Urinary bladder (tissue), 4 donors: ENCODE results near the gene CSNK2A2. TPM values are rescaled to one million over a fixed set of nuclear protein-coding genes. Genes with fewer than 3 reads are reported as not detected.
A peak's percentile ranks its signal among the peaks of the same experiment; 100 is the strongest.

Source experiments
- DNase-seq: peaks from one replicate; pipeline ENCODE4 v3.0.0-alpha.2; 2015; ENCODE audit errors: extremely low spot score
- H3K27ac ChIP-seq: one replicate; pipeline ENCODE4 v1.5.1; 2013; ENCODE audit warnings: low read depth, mild to moderate bottlenecking, moderate library complexity
- H3K36me3 ChIP-seq: one replicate; pipeline ENCODE4 v1.6.1; 2013; ENCODE audit warnings: mild to moderate bottlenecking, moderate library complexity; ENCODE audit not compliant: insufficient read depth
- H3K4me1 ChIP-seq: one replicate; pipeline ENCODE4 v1.6.1; 2013; ENCODE audit warnings: mild to moderate bottlenecking, moderate library complexity; ENCODE audit not compliant: insufficient read depth
- H3K4me3 ChIP-seq: one replicate; pipeline ENCODE4 v1.5.1; 2013; ENCODE audit warnings: low read depth, low read length
- WGBS: extraction: QIAGEN DNeasy Blood & Tissue Kit; methylation state at CpG from one replicate; pipeline ENCODE4 v1.1.7; 2013; 5-methylcytosine and 5-hydroxymethylcytosine counted together
- polyA plus RNA-seq: library from polyadenylated mRNA; stranded (reverse); fragments of 200-250 nt; gene quantifications from one replicate; pipeline ENCODE4 v1.2.3, GENCODE V29; 2013
- total RNA-seq: library from RNA; depleted of rRNA; stranded (reverse); fragments of >200 nt; gene quantifications from one replicate; pipeline ENCODE4 v1.2.3, GENCODE V29; 2014
- donor health status: healthy with polysubstance abuse.
- donor health status: healthy.

The CSNK2A2 gene
- total RNA-seq (35.8 TPM), polyA plus RNA-seq (35.4 TPM)

DNA sequence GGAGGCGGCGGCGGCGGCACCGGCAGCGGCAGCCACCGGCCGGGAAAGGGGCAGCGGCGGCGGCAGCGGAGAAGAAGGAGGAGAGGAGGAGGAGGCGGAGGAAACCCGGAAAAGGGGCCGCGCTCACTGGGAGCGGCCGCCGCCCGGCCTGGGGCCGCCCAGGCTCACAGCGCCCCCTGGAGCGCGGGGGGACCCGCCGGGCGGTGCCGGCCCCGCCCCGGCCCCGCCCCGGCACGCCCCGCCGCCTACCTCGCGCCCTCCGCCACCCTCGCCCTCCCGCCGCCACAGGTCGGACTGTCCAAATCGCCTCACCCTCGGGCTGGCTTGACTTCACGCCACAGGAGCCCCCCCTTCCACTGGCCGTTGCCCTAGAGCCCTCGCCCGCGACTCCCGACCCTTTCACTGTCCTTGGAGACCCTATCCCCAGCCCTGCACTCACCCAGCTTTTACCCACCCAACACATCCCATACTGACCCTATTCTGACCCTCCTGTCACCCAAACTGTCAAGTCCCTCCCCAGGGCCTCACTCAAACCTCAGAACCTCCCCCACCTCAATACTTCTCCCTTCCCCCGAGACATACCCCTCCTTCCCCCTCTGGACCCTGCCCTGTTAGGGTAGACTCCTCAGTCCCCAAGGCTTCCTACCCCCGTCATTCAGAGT is at the start of gene CSNK2A2:
CSNK2A2 (minus strand) TSS at position 85 of the 662 bp plus-strand sequence. CDS start 370 bp downstream, outside the sequence.
- Histone ChIP-seq H3K4me3 (peak within 1 kb of the TSS; percentile 100), H3K4me1 (no peaks in the 10 kb centered on the region), H3K27ac (no peak within 1 kb of the TSS), H3K36me3 (peaks cover 5% of the 10 kb centered on the region)
- WGBS, result 2% methylated on average over 39 of the region's 52 CpGs
- DNase-seq, result no peak

DNA sequence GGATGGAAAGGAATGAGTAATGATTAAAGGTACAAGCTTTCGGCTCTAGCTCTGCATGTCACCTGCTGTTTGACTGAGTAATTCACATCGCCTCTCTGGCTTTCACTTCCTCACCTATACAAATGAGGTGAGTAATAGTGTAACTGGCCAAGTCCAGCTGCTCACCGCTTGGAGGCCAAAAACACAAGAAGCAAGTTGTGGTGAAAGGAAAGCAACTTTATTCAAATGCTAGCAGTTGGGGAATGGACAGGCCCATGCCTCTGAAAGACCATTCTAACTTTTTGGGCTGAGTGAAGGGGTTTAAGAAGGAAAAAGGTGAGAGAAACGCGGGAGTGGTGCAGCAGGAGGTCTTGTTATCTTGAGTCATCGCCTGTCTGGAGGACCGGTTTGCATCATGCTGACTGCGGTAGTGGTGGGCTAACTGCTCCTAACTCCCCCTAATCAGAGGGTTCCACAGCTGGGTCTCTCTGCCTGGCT is 45.7 kb upstream of the CSNK2A2 start:
- 44% methylated on average over 8 of the region's 8 CpGs for WGBS
- no peak for DNase-seq
- Histone ChIP-seq H3K36me3 (no peaks in the 10 kb centered on the region), H3K4me3 (no peak overlapping the region), H3K4me1 (no peaks in the 10 kb centered on the region), H3K27ac (no peak overlapping the region)

DNA sequence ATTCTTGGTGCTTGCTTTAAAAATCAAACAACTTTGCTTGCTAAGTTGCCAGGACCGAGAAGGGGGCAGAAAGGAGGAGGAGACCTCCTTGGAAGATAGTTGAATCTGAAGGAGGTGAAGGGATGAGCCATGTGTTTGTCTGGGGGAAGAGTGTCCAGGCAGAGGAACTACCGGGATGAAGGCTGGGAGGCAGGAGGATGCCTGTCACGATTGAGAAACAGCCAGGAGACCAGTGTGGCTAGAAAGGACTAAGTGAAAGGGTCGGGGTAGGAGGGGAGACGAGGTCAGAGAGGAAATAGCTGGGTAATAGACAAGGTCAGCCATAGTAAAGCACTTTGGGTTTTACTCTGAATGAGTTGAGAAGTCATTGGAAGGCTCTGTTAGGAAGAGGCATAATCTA is 38.9 kb upstream of the CSNK2A2 start:
- Histone ChIP-seq H3K4me3 (no peak overlapping the region), H3K27ac (no peak overlapping the region), H3K4me1 (no peaks in the 10 kb centered on the region), H3K36me3 (no peaks in the 10 kb centered on the region)
- no peak for DNase-seq
- 10% methylated on average over 5 of the region's 5 CpGs for WGBS

DNA sequence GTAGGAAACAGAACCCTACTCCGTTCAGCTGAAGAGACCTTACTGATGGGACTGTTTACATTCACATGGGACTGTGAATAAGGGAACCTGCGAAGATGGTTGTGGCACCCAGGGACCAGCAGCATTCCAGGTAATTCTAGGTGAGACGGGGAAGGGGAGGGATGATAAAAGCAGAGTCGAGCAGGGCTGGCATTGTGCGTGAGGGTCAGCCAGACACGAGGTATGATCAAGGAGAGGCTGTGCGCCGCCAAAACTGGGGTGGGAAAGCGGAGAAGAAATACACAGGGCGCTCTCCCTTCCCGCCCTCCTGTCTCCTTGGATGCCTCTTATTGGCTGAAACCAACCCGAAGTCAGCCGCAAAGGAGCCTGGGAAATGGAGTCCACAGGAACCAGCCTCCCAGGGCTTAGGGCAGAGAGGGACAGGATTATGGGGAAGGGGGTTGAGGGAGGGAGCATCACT is 38.4 kb upstream of the CSNK2A2 start:
- H3K4me1 ChIP-seq, result no peaks in the 10 kb centered on the region
- H3K36me3 ChIP-seq, result no peaks in the 10 kb centered on the region
- WGBS, result under 1% methylated on average over 13 of the region's 13 CpGs
- DNase-seq, result peak; percentile 33
- H3K27ac ChIP-seq, result no peak overlapping the region
- H3K4me3 ChIP-seq, result peak overlapping the region; percentile 21

DNA sequence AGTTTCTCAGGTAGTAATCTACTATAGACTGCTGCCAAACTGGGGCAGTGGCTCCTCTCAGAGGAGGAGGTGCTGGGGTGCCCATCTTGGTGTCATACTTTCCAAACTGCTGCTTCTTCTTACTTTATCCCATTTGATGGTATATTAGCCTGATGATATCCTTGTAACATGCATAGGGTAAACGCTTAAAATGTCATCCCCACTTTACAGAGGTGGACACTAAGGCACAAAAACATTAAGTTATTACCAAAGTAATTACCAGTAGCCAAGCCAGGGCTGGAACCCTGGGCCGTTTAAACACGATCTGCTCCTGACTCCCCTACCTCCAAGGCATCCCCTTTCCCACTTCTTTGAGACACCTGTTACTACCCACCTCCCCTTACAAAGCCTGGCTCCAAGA is 37.8 kb upstream of the CSNK2A2 start:
- H3K4me3 ChIP-seq, result no peak overlapping the region
- WGBS, result 36% methylated on average over 3 of the region's 3 CpGs
- no peak overlapping the region for H3K27ac ChIP-seq
- H3K4me1 ChIP-seq, result no peaks in the 10 kb centered on the region
- no peaks in the 10 kb centered on the region for H3K36me3 ChIP-seq
- no peak for DNase-seq

DNA sequence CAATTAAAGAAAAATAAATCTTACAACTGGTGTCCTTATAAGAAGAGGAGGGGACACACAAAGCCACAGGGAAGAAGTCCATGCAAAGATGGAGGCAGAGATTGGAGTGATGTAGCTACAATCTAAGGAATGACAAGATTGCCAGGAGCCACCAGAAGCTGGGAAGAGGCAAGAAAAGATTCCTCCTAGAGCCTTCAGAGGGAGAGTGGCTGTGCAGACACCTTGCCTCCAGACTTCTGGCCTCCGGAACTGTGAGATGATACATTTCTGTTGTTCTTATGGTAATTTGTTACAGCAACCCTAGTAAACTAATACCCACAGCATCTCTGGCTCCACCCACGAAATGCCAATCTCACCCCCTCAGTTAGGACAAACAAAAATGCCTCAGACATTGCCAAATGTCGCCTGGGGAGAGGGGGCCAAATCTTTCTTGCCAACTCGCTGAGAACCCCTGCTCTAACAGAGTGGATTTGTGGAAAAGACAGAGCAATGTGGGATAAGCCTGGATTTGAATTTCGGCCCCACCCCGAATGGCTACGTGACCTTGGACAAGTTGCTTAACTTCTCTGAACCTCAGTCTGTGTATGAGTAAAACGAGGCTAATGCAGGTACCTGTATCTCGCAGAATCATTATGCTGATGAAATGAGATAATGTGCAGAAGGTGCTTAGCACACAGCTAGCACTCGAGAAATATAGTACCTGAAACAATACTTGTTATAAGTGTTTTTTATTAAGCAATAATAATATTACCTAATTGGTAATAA is 37.1 kb upstream of the CSNK2A2 start:
- Histone ChIP-seq H3K27ac (no peak overlapping the region), H3K4me3 (no peak overlapping the region), H3K4me1 (no peaks in the 10 kb centered on the region), H3K36me3 (no peaks in the 10 kb centered on the region)
- WGBS, result 73% methylated on average over 10 of the region's 10 CpGs
- DNase-seq, result no peak

DNA sequence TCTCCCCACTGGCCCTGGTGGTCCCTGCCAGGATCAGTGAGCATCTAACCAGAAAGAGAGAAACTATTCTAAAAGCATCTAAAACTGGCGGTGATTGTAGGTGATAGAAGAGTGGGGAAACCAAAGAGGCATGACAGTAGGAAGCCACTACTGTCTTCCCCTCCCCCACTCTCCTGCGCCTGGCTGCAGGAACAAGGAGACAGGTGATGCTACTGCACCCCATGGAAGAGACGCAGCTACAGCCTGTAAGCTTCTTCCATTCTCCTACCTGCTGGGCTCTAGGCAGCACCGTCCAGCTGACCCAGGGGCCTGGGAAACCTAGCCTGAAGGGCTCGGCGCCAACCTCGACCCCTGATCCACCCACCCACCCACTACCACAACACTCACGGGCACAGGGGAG is 32.4 kb upstream of the CSNK2A2 start:
- H3K36me3 ChIP-seq, result no peaks in the 10 kb centered on the region
- WGBS, result 74% methylated on average over 8 of the region's 8 CpGs
- no peak overlapping the region for H3K4me3 ChIP-seq
- no peaks in the 10 kb centered on the region for H3K4me1 ChIP-seq
- DNase-seq, result no peak
- H3K27ac ChIP-seq, result no peak overlapping the region

DNA sequence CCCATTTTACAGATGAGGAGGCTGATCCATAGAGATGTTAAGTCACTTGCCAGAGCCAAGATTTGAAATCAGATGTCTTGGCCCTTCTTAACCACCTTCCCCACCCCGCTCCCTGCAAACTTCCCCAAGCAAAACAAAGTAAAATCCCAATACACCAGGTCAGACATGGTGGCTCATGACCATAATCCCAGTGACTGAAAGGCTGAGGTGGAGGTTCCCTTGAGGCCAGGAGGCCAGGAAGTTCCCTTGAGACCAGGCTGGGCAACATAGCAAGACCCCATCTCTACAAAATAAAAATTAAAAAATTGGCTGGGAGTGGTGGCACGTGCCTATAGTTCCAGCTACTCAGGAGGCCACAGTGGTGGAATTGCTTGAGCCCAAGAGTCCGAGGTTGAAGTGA is 28.9 kb upstream of the CSNK2A2 start:
- WGBS, result 94% methylated on average over 3 of the region's 3 CpGs
- H3K4me1 ChIP-seq, result no peaks in the 10 kb centered on the region
- no peaks in the 10 kb centered on the region for H3K36me3 ChIP-seq
- H3K27ac ChIP-seq, result no peak overlapping the region
- H3K4me3 ChIP-seq, result no peak overlapping the region
- no peak for DNase-seq

DNA sequence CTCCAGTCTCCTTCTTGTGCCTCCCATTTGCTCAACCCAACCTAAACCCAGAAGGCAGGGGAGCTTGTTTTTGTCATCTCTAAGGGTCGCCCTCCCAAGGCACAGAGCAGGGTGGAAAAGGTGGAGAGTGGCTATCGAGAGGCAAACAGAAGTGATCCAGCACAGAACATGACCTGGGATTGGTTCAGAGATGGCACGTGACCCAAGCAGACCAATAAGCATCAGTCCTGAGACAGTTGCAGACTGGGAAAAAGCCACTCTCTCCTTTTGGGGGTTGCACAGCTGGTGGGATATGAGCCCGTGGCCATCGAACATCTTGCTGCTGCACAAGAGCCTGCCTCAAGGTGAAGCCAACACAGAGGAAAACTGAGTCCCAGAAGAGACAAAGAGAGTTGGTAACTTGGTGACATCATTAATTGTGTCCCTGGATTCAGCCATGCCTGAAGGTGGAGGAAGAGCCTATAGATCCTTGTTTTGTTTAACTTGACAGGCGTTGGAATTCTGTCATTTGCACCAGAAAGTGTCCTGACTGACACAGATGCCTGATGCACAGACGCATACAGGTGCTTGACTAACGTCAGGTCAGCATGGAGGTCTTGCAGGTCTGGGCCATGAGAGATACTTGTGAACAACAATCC is 28.2 kb upstream of the CSNK2A2 start:
- WGBS, result 77% methylated on average over 8 of the region's 8 CpGs
- DNase-seq, result no peak
- Histone ChIP-seq H3K36me3 (no peaks in the 10 kb centered on the region), H3K4me1 (no peaks in the 10 kb centered on the region), H3K4me3 (no peak overlapping the region), H3K27ac (no peak overlapping the region)

DNA sequence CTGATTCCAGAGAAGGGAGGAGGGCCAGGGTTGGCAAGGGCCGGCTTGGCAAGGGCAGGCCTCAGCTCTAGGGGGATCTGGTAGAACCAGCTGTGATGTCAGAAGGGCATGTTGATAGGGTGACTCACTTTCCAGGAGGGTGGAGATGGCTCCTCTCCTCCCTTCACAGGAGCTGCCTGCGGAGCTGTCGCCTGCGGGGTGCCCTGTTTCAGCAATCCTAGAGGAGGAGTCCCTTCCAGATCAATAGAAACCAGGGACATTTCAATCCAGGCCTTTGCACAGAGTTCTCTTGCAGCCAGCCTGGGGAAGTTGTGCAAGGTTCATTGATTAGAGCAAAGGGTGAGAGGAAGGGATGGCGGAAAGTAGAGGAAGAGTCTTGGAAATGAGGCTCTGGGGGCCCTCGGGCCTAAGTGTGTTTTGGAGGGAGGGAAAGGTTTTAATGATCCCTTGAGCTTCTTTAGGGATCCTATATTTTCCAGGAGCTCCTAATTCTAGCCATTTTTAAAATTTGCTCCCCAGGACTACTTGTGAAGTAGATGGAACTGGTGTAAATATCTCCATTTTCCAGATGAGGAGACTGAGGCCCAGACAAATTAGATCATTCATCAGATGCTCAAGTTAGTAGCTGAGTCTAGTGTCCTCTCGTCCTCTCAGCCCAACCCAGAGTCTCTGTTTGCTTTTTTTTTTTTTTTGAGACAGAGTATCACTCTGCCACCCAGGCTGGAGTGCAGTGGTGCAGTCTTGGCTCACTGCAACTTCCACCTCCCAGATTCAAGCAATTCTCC is 24.8 kb upstream of the CSNK2A2 start:
- WGBS, result 70% methylated on average over 7 of the region's 7 CpGs
- no peak overlapping the region for H3K4me3 ChIP-seq
- no peaks in the 10 kb centered on the region for H3K4me1 ChIP-seq
- no peak overlapping the region for H3K27ac ChIP-seq
- no peak for DNase-seq
- no peaks in the 10 kb centered on the region for H3K36me3 ChIP-seq

DNA sequence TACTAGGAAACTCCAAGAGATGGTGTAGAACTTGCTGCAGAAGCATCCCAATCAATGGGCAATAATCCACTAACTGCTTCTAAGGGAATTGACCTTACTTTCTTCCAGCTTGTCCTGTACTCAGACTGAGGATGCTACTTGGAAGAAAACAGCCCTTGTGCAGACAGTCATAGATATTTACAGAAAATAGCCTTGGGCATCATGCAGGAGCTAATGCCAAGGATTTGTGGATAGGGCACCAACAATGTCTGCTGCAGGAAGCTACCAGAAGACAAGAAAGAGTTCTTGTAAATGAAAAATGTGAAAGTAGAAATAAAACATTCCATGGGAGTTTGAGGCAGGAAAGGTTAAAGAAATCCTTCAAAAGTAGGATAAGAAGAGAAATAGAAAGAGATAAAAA is 21.5 kb upstream of the CSNK2A2 start:
- no peak for DNase-seq
- H3K27ac ChIP-seq, result no peak overlapping the region
- no peak overlapping the region for H3K4me3 ChIP-seq
- H3K4me1 ChIP-seq, result no peaks in the 10 kb centered on the region
- no peaks in the 10 kb centered on the region for H3K36me3 ChIP-seq

DNA sequence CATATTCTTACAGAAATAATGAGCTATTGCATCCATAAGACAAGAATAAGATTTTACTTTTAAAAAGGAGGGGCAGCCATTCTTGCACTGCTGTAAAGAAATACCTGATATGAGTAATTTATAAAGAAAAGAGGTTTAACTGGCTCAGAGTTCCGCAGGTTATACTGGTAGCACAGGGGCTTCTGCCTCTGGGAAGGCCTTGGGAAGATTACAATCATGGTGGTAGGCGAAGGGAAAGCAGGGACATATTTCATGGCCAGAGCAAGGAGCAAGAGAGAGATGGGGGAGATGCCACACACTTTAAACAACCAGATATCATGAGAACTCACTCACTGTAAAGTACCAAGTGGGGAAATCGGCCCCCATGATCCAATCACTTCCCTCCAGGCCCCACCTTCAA is 20.9 kb upstream of the CSNK2A2 start:
- WGBS, result 30% methylated on average over 3 of the region's 3 CpGs
- H3K4me1 ChIP-seq, result no peaks in the 10 kb centered on the region
- no peak for DNase-seq
- no peak overlapping the region for H3K4me3 ChIP-seq
- H3K27ac ChIP-seq, result no peak overlapping the region
- H3K36me3 ChIP-seq, result no peaks in the 10 kb centered on the region

DNA sequence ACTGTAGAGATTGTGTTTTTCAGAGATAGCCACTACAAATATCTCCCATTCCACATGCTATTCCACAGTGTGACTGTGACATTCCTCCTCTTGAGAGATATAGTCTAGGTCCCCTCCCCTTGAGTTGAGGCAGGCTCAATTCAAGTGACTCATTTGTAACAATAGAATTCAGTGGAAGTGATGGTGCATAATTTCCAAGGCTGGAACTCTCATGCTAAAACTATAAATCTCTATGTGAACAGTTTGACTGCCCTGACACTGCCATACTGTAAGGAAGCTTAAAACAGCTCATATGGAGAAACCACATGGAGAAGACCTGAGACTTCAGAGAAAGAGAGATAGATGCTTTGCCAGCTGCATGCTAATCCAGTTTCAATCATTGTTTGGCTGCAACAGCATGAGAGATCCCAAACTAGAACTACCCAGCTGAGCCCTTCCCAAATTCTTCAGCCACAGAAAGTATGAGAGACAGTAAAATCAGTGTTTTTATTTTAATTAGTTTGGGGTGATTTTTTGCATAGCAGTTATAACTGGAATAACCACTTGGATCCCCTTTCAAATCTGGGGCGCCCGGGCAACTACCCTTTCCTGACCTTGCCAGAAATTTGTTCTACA is 19.5 kb upstream of the CSNK2A2 start:
- no peak overlapping the region for H3K27ac ChIP-seq
- 44% methylated on average over 2 of the region's 2 CpGs for WGBS
- no peaks in the 10 kb centered on the region for H3K4me1 ChIP-seq
- no peak overlapping the region for H3K4me3 ChIP-seq
- DNase-seq, result no peak
- no peaks in the 10 kb centered on the region for H3K36me3 ChIP-seq
